H9 (cell line): ENCODE measurements around the gene PHF20. TPM values are rescaled to one million over a fixed set of nuclear protein-coding genes. Genes with fewer than 3 reads are reported as not detected.

ENCODE experiments used
- DNase-seq: peaks from one replicate; pipeline ENCODE4 v3.0.0-alpha.2; 2017
- H2AFZ ChIP-seq: one replicate; pipeline ENCODE4 v1.6.1; 2013; ENCODE audit warnings: mild to moderate bottlenecking, low read length, control low read depth, moderate library complexity
- H2AK5ac ChIP-seq: 2 replicates; pipeline ENCODE4 v1.6.1; 2013; ENCODE audit warnings: low read length, control low read depth, mixed read lengths; ENCODE audit not compliant: insufficient read length
- H2BK120ac ChIP-seq: one replicate; pipeline ENCODE4 v1.6.1; 2013; ENCODE audit warnings: low read depth, mild to moderate bottlenecking, low read length, control low read depth, inconsistent platforms; ENCODE audit not compliant: poor library complexity, severe bottlenecking
- H2BK12ac ChIP-seq: 2 replicates; pipeline ENCODE4 v1.6.1; 2013; ENCODE audit warnings: low read length, control low read depth, mixed read lengths, low read depth; ENCODE audit not compliant: insufficient read length
- H2BK15ac ChIP-seq: 2 replicates; pipeline ENCODE4 v1.6.1; 2013; ENCODE audit warnings: low read depth, low read length, control low read depth
- H2BK20ac ChIP-seq: one replicate; pipeline ENCODE4 v1.6.1; 2013; ENCODE audit warnings: low read depth, mild to moderate bottlenecking, low read length, control low read depth, inconsistent platforms; ENCODE audit not compliant: poor library complexity, severe bottlenecking
- H2BK5ac ChIP-seq: 2 replicates; pipeline ENCODE4 v1.6.1; 2013; ENCODE audit warnings: low read length, control low read depth, mixed read lengths; ENCODE audit not compliant: insufficient read length
- H3K14ac ChIP-seq: 2 replicates; pipeline ENCODE4 v1.6.1; 2013; ENCODE audit warnings: low read length, control low read depth; ENCODE audit not compliant: insufficient read depth
- H3K18ac ChIP-seq: 2 replicates; pipeline ENCODE4 v1.6.1; 2013; ENCODE audit warnings: low read depth, mild to moderate bottlenecking, mixed read lengths, low read length, control low read depth; ENCODE audit not compliant: insufficient read length
- H3K23ac ChIP-seq: 2 replicates; pipeline ENCODE4 v1.6.1; 2013; ENCODE audit warnings: low read length, control low read depth, mixed read lengths, low read depth; ENCODE audit not compliant: insufficient read length
- H3K23me2 ChIP-seq: 2 replicates; pipeline ENCODE4 v1.6.1; 2013; ENCODE audit warnings: low read depth, mild to moderate bottlenecking, mixed read lengths, low read length, control low read depth; ENCODE audit not compliant: insufficient read length, poor library complexity, severe bottlenecking
- H3K27ac ChIP-seq: 2 replicates; pipeline ENCODE4 v1.5.1; 2013; ENCODE audit warnings: low read length, control low read depth, mixed read lengths, low read depth; ENCODE audit not compliant: insufficient read length
- H3K27me3 ChIP-seq: 2 replicates; pipeline ENCODE4 v1.6.1; 2013; ENCODE audit warnings: low read length, control low read depth, inconsistent platforms; ENCODE audit not compliant: insufficient read depth
- H3K4ac ChIP-seq: 2 replicates; pipeline ENCODE4 v1.6.1; 2013; ENCODE audit warnings: low read depth, mild to moderate bottlenecking, control low read depth, inconsistent platforms, low read length, moderate library complexity
- H3K4me1 ChIP-seq: 2 replicates; pipeline ENCODE4 v1.6.1; 2013; ENCODE audit warnings: low read length, control low read depth, inconsistent platforms; ENCODE audit not compliant: insufficient read depth
- H3K4me2 ChIP-seq: 2 replicates; pipeline ENCODE4 v1.6.1; 2013; ENCODE audit warnings: low read length, control low read depth, mixed read lengths; ENCODE audit not compliant: insufficient read length, insufficient read depth
- H3K56ac ChIP-seq: 2 replicates; pipeline ENCODE4 v1.6.1; 2013; ENCODE audit warnings: low read depth, mild to moderate bottlenecking, mixed read lengths, low read length, control low read depth; ENCODE audit not compliant: insufficient read length
- H3K79me1 ChIP-seq: 2 replicates; pipeline ENCODE4 v1.6.1; 2013; ENCODE audit warnings: low read depth, mild to moderate bottlenecking, moderate library complexity, low read length, control low read depth, inconsistent platforms; ENCODE audit not compliant: insufficient read depth, poor library complexity, severe bottlenecking
- H3K79me2 ChIP-seq: 2 replicates; pipeline ENCODE4 v1.6.1; 2013; ENCODE audit warnings: low read length, control low read depth, inconsistent platforms; ENCODE audit not compliant: insufficient read depth
- H3K9ac ChIP-seq: 2 replicates; pipeline ENCODE4 v1.6.1; 2013; ENCODE audit warnings: low read length, control low read depth, mixed read lengths; ENCODE audit not compliant: insufficient read length; ENCODE audit errors: extremely low read depth
- H3K9me3 ChIP-seq: one replicate; pipeline ENCODE4 v1.6.1; 2013; ENCODE audit warnings: low read depth, low read length, inconsistent platforms; ENCODE audit not compliant: control insufficient read depth
- H3T11ph ChIP-seq: one replicate; pipeline ENCODE4 v1.6.1; 2013; ENCODE audit warnings: mild to moderate bottlenecking, low read length, control low read depth, inconsistent platforms
- H4K20me1 ChIP-seq: one replicate; pipeline ENCODE4 v1.6.1; 2013; ENCODE audit not compliant: control insufficient read depth, insufficient read length, insufficient read depth
- H4K5ac ChIP-seq: 2 replicates; pipeline ENCODE4 v1.6.1; 2013; ENCODE audit warnings: low read depth, mild to moderate bottlenecking, mixed read lengths, low read length, control low read depth; ENCODE audit not compliant: insufficient read length
- H4K8ac ChIP-seq: replicated peaks from 2 replicates; pipeline ENCODE4 v1.6.1; 2013; ENCODE audit warnings: low read length, control low read depth, mixed read lengths, low read depth; ENCODE audit not compliant: insufficient read length
- H4K91ac ChIP-seq: 2 replicates; pipeline ENCODE4 v1.6.1; 2013; ENCODE audit warnings: low read depth, mild to moderate bottlenecking, moderate library complexity, mixed read lengths, low read length, control low read depth; ENCODE audit not compliant: insufficient read length
- H3K27ac Mint-ChIP-seq, 3 experiments: 2 replicates in 2 of 3; 3 replicates in 1 of 3; pipeline ENCODE4 v1.8.0; 2020 to 2021; ENCODE audit warnings: mixed read lengths in 3 of 3, mild to moderate bottlenecking in 1 of 3, moderate library complexity in 1 of 3
- H3K27me3 Mint-ChIP-seq: 2 replicates; pipeline ENCODE4 v1.8.0; 2021; ENCODE audit warnings: low read depth, mild to moderate bottlenecking, moderate library complexity, mixed read lengths
- H3K36me3 Mint-ChIP-seq, 3 experiments: 2 replicates in 2 of 3; 3 replicates in 1 of 3; pipeline ENCODE4 v1.8.0; 2020 to 2021; ENCODE audit warnings: low read depth in 3 of 3, mixed read lengths in 3 of 3; ENCODE audit not compliant: insufficient read depth in 1 of 3
- H3K4me1 Mint-ChIP-seq, 2 experiments: 2 replicates each; pipeline ENCODE4 v1.8.0; 2020; ENCODE audit warnings: mixed read lengths in 2 of 2
- H3K4me3 Mint-ChIP-seq, 2 experiments: 2 replicates in 1 of 2; 3 replicates in 1 of 2; pipeline ENCODE4 v1.8.0; 2020 to 2021; ENCODE audit warnings: mild to moderate bottlenecking in 2 of 2, mixed read lengths in 2 of 2, moderate library complexity in 1 of 2
- H3K9me3 Mint-ChIP-seq, 2 experiments: 2 replicates in 1 of 2; 3 replicates in 1 of 2; pipeline ENCODE4 v1.8.0; 2020; ENCODE audit warnings: mild to moderate bottlenecking in 2 of 2, mixed read lengths in 2 of 2, moderate library complexity in 1 of 2
- CTCF ChIP-seq: fragments of 200-600 bp; sonication (generic); conservative IDR thresholded peaks from 3 replicates; pipeline ENCODE4 v1.8.0; 2021; ENCODE audit warnings: antibody characterized with exemption, mild to moderate bottlenecking
- WGBS: extraction: QIAGEN DNeasy Blood & Tissue Kit; methylation state at CpG from one replicate; pipeline ENCODE4 v1.1.7; 2013; ENCODE audit warnings: missing lambda C conversion rate, low lambda C conversion rate, mixed read lengths; ENCODE audit not compliant: insufficient read length; ENCODE audit errors: extremely low coverage; 5-methylcytosine and 5-hydroxymethylcytosine counted together
- total RNA-seq: library from RNA; stranded (reverse); gene quantifications from 2 replicates; pipeline ENCODE4 v1.2.1, GENCODE V29; 2021

PHF20 gene
- total RNA-seq, 1 experiment from 2014 or later: 50.3 TPM

- no peaks in the 10 kb centered on the region; the same call in 1 of the 2 replicates for H3K4me1 ChIP-seq
- H3K14ac ChIP-seq: no peak overlapping the region
Observed at GRCh38 chr20:35947489-35947888, 175.7 kb downstream of the PHF20 start.

More at GRCh38 chr20:35947489-35947888, 175.7 kb downstream of the PHF20 start:
- peak; percentile 80 for TF ChIP-seq CTCF
- no peak overlapping the region for H2BK15ac ChIP-seq
- H3K4ac ChIP-seq: no peak overlapping the region
- H3K18ac ChIP-seq: no peak overlapping the region
- H2BK120ac ChIP-seq: no peak overlapping the region
- WGBS: no CpG with 5 or more reads among the region's 9 CpGs
- H4K20me1 ChIP-seq: no peaks in the 10 kb centered on the region
- no peak overlapping the region for H3K56ac ChIP-seq
- no peak overlapping the region for H2BK12ac ChIP-seq
- Mint-ChIP-seq H3K9me3 (no peaks in the 10 kb centered on the region), H3K4me3 (no peak overlapping the region), H3K4me1 (peaks cover 5 to 11% of the 10 kb centered on the region in 2 experiments), H3K27ac (peak overlapping the region; percentile 36 to 92 (median 82); a peak in 4 of 7 replicates), H3K27me3 (no peaks in the 10 kb centered on the region), H3K36me3 (peaks cover 2 to 30% (median 19%) of the 10 kb centered on the region in 3 experiments; a peak in 6 of 7 replicates)
- no peak overlapping the region for H3K4me2 ChIP-seq
- no peak overlapping the region for H3K23ac ChIP-seq
- H3K27me3 ChIP-seq: no peaks in the 10 kb centered on the region
- no peaks in the 10 kb centered on the region for H3K79me2 ChIP-seq
- no peak overlapping the region for H2BK20ac ChIP-seq
- no peak overlapping the region for H2AFZ ChIP-seq
- H2BK5ac ChIP-seq: no peak overlapping the region
- no peaks in the 10 kb centered on the region for H3K23me2 ChIP-seq
- peak; percentile 79 for DNase-seq
- H3K9ac ChIP-seq: no peak overlapping the region
- H4K8ac ChIP-seq: no peak overlapping the region
- no peak overlapping the region for H2AK5ac ChIP-seq
- no peaks in the 10 kb centered on the region for H3K9me3 ChIP-seq
- no peak overlapping the region for H3T11ph ChIP-seq
- H4K5ac ChIP-seq: no peak overlapping the region
- H3K79me1 ChIP-seq: no peaks in the 10 kb centered on the region
- H4K91ac ChIP-seq: no peak overlapping the region
- no peak overlapping the region for H3K27ac ChIP-seq
